Measurements from ENCODE around the gene TM7SF2.

TM7SF2 gene
- total RNA-seq = 17.0 to 22.0 (median 17.7) reads per million in 4 experiments

GRCh38 chr11:65111744-65112545 is at the start of gene TM7SF2:
Gene TM7SF2 (plus strand): TSS chr11:65111872. CDS start chr11:65112016, 144 bp downstream.
- peak; percentile 90 for DNase-seq

GRCh38 chr11:65063532-65063931 is 48.1 kb upstream of the TM7SF2 start:
- DNase-seq = no peak

- DNase-seq = no peak
Measured at GRCh38 chr11:65064847-65065240, 46.8 kb upstream of the TM7SF2 start.

- no peak for DNase-seq
Measured at GRCh38 chr11:65065851-65066250, 45.8 kb upstream of the TM7SF2 start.

GRCh38 chr11:65066315-65066714 is 45.4 kb upstream of the TM7SF2 start:
- no peak for DNase-seq

GRCh38 chr11:65066805-65067291 is 44.8 kb upstream of the TM7SF2 start:
- DNase-seq = no peak

- DNase-seq = no peak
Measured at GRCh38 chr11:65067446-65067845, 44.2 kb upstream of the TM7SF2 start.

GRCh38 chr11:65069217-65069616 is 42.5 kb upstream of the TM7SF2 start:
- DNase-seq = no peak

GRCh38 chr11:65071907-65072630 is 39.6 kb upstream of the TM7SF2 start:
- no peak for DNase-seq

- no peak for DNase-seq
Measured at GRCh38 chr11:65072631-65072966, 39.1 kb upstream of the TM7SF2 start.

GRCh38 chr11:65077451-65077850 is 34.2 kb upstream of the TM7SF2 start:
- no peak for DNase-seq

GRCh38 chr11:65078151-65078550 is 33.5 kb upstream of the TM7SF2 start:
- DNase-seq = peak; percentile 34

GRCh38 chr11:65078786-65079342 is 32.8 kb upstream of the TM7SF2 start:
- DNase-seq = no peak

- no peak for DNase-seq
Measured at GRCh38 chr11:65083134-65083833, 28.4 kb upstream of the TM7SF2 start.

- peak; percentile 93 for DNase-seq
Measured at GRCh38 chr11:65083834-65084597, 27.7 kb upstream of the TM7SF2 start, which contains the start of the genes CDCA5 and ZFPL1. Gene CDCA5 (minus strand): TSS chr11:65084040. CDS start chr11:65083978, 62 bp downstream. Gene ZFPL1 (plus strand): TSS chr11:65084222. CDS start chr11:65084699, 477 bp downstream.

GRCh38 chr11:65084598-65085375 is 26.9 kb upstream of the TM7SF2 start:
- DNase-seq = no peak

- no peak for DNase-seq
Measured at GRCh38 chr11:65085446-65085845, 26.2 kb upstream of the TM7SF2 start.

GRCh38 chr11:65086809-65087208 is 24.9 kb upstream of the TM7SF2 start:
- DNase-seq = no peak

- DNase-seq = no peak
Measured at GRCh38 chr11:65087216-65087615, 24.5 kb upstream of the TM7SF2 start.

- DNase-seq = no peak
Measured at GRCh38 chr11:65087827-65088226, 23.8 kb upstream of the TM7SF2 start.

- no peak for DNase-seq
Measured at GRCh38 chr11:65089621-65090020, 22.1 kb upstream of the TM7SF2 start.
